Esophagus squamous epithelium (tissue), 5 donors: ENCODE data around the gene DOCK8. TPM values are rescaled to one million over a fixed set of nuclear protein-coding genes. Genes with fewer than 3 reads are reported as not detected.
A peak's percentile ranks its signal among the peaks of the same experiment; 100 is the strongest.
"Not testable (repeated sequence)": the region's sequence is repeated elsewhere in the genome, so short reads cannot be mapped to it uniquely, and the experiment has no call there.

Experiments
- DNase-seq: peaks from one replicate; lab custom pipeline; 2025; lab: John Stamatoyannopoulos, UW
- H3K27ac ChIP-seq, 4 donors: fragments of 200-600 bp; sonication (generic); one replicate each; pipeline ENCODE4 v1.5.1; 2016 to 2019; ENCODE audit warnings: mild to moderate bottlenecking in 1 of 4
- H3K27me3 ChIP-seq, 4 donors: fragments of 200-600 bp; sonication (generic); 1 replicate in 3 of 4; 2 replicates in 1 of 4; pipeline versions ENCODE4 v1.5.1 to v1.6.0; 2017 to 2021; ENCODE audit warnings: antibody characterized with exemption in 1 of 4
- H3K36me3 ChIP-seq, 3 donors: fragments of 200-600 bp; sonication (generic); one replicate each; pipeline ENCODE4 v1.5.1; 2016 to 2019
- H3K4me1 ChIP-seq, 3 donors: fragments of 200-600 bp; sonication (generic); one replicate each; pipeline ENCODE4 v1.5.1; 2017 to 2019
- H3K4me3 ChIP-seq, 4 donors: fragments of 200-600 bp; sonication (generic); 1 replicate in 3 of 4; 2 replicates in 1 of 4; pipeline ENCODE4 v1.5.1; 2016 to 2019; ENCODE audit warnings: mild to moderate bottlenecking in 2 of 4, moderate library complexity in 1 of 4
- H3K9me3 ChIP-seq, 3 donors: fragments of 200-600 bp; sonication (generic); one replicate each; pipeline ENCODE4 v1.5.1; 2016 to 2019
- CTCF ChIP-seq, 6 experiments: fragments of 450-650 bp in 4 of 6; fragments of 200-600 bp in 2 of 6; sonication (generic) in 2 of 6; IDR thresholded peaks; one replicate each; pipeline ENCODE4 v1.5.1; 2016 to 2019; ENCODE audit warnings: antibody characterized with exemption in 6 of 6, mild to moderate bottlenecking in 4 of 6, moderate library complexity in 4 of 6
- POLR2A ChIP-seq, 4 donors: fragments of 450-650 bp; IDR thresholded peaks; one replicate each; pipeline ENCODE4 v1.6.1; 2017; ENCODE audit warnings: antibody characterized with exemption in 4 of 4, mild to moderate bottlenecking in 4 of 4, moderate library complexity in 3 of 4
- WGBS, 2 donors: methylation state at CpG; one replicate each; pipeline ENCODE4 v1.1.5; 2018; 5-methylcytosine and 5-hydroxymethylcytosine counted together
- intact Hi-C: fragments of 100-400 bp; cut with DNase I; formaldehyde crosslinking; loops from one replicate; pipeline ENCODE4 v1.15.0; 2022
- total RNA-seq, 4 donors: library from RNA; depleted of rRNA; stranded (reverse); fragments of >200 nt; gene quantifications; one replicate each; pipeline ENCODE4 v1.1.0, GENCODE V29; 2016
- donor health status: DM: yes; HTN: yes; CAD: no.

DOCK8 gene
- total RNA-seq: 10 to 100 TPM in 3 of 4 donors, 1 to 10 TPM in 1; 6.9 to 21.6 (median 15.2) TPM

GRCh38 chr9:214648-215493, at the start of gene DOCK8:
Gene DOCK8, plus strand, starts transcription at chr9:214865. Its CDS starts 112 bp downstream, at chr9:214977.
- TF ChIP-seq POLR2A (IDR thresholded peaks at IDR 0.05): peak in 2 of 4 donors; percentile 37 to 67
- peak in 5 of 6 experiments; percentile 30 to 53 (median 39) for TF ChIP-seq CTCF (IDR thresholded peaks at IDR 0.05)
- Histone ChIP-seq H3K36me3 (no peaks in the 10 kb centered on the region), H3K4me1 (peaks cover 7 to 45% (median 14%) of the 10 kb centered on the region in 3 donors), H3K27ac (peak within 1 kb of the TSS; percentile 89 to 92 (median 89)), H3K4me3 (peak within 1 kb of the TSS; percentile 66 to 88 (median 70)), H3K27me3 (peaks cover 0 to 11% (median 0%) of the 10 kb centered on the region in 4 donors), H3K9me3 (no peaks in the 10 kb centered on the region)
- 0% methylated on average over 1 to 12 of the region's 103 CpGs for WGBS, 2 donors
- intact Hi-C loops: loop anchor here (10.0 kb wide), 1 partner anchor 90 kb away; no protein-coding TSS in a partner anchor
- DNase-seq: peak; percentile 46

- intact Hi-C loops, H3K27ac ChIP-seq, DNase-seq, H3K4me3 ChIP-seq, H3K9me3 ChIP-seq, H3K27me3 ChIP-seq, H3K4me1 ChIP-seq: not testable (repeated sequence)
- peaks cover 0 to 23% (median 0%) of the 10 kb centered on the region in 3 donors for H3K36me3 ChIP-seq
- no CpG with 5 or more reads among the region's 3 CpGs for WGBS, 2 donors
Observed at GRCh38 chr9:169757-170156, 44.9 kb upstream of the DOCK8 start.

DNA sequence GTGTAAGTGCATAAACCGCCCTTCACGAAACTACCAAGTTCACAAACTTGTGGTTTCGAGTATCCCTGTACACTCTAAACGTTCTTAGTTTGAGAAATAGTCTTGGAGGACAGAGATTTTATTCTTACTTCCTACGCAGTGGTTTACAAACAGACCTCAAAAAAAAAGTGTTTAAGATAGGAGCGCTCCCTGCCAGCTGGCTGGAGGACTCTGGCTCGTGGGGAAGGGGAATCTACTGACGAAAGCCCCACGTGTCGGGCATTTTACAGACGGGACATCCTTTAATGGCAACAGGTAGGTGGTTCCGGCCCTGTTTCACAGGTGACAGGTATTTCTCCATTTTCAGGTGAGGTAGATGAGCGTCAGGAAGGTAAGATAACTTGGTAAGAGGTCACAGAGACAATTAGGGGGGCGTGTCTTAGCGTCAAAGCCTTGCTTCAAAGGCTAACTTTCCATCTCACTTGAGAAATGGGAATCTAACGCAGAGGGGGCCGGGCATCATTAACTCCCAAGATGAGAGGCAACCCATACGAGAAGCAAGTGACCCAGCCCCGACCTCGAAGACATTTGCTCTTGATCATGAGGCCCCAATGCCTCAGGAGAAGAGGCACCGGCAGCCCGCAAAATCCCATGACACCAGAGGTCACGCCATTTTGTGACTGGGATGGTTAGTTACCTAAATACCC, 36.4 kb upstream of the DOCK8 start:
- H3K9me3 ChIP-seq, intact Hi-C loops, H3K4me1 ChIP-seq, H3K27me3 ChIP-seq, DNase-seq: not testable (repeated sequence)
- peaks cover 0 to 12% (median 0%) of the 10 kb centered on the region in 3 donors for H3K36me3 ChIP-seq
- 0 to 3% methylated on average over 7 to 12 of the region's 23 CpGs for WGBS, 2 donors
- H3K4me3 ChIP-seq: peak overlapping the region; percentile 30 to 53 (median 40)
- peak overlapping the region; percentile 58 to 82 (median 77) for H3K27ac ChIP-seq

GRCh38 chr9:178970-179383, 35.7 kb upstream of the DOCK8 start, which contains the start of gene ZNG1A:
Gene ZNG1A, minus strand, starts transcription at chr9:179056. Its CDS starts 87 bp downstream, at chr9:178969.
- WGBS, 2 donors: no CpG with 5 or more reads among the region's 32 CpGs
- H3K27me3 ChIP-seq, H3K36me3 ChIP-seq, H3K9me3 ChIP-seq, H3K4me1 ChIP-seq, intact Hi-C loops, DNase-seq: not testable (repeated sequence)
- H3K4me3 ChIP-seq: peak within 1 kb of the TSS; percentile 30 to 53 (median 40)
- H3K27ac ChIP-seq: peak within 1 kb of the TSS; percentile 58 to 82 (median 77)

DNA sequence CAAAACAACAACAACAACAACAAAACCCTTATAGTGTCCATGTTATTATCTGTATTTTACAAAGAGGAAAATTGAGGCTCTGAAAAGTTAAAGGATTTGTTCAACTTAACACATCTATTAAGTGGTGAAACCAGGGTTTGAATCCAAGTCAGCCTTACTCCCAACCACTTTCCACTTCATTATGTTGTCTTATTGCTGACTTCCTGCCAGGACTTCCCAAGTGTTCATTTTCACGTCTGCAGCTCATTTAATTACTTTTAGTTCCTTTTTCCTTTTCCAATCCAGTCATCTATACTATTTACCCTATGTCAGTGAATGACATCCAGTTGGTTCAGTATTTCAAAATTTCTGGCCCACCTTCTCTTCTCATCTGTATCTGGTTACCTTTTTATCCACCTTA, 15.1 kb upstream of the DOCK8 start:
- H3K27me3 ChIP-seq, H3K4me3 ChIP-seq, H3K36me3 ChIP-seq, DNase-seq, H3K4me1 ChIP-seq, intact Hi-C loops, H3K9me3 ChIP-seq, H3K27ac ChIP-seq: not testable (repeated sequence)
- WGBS, 2 donors: 60% methylated on average over 1 of the region's 1 CpG; no CpG with 5 or more reads in 1 of the 2 donors

GRCh38 chr9:206481-206880, 8.2 kb upstream of the DOCK8 start:
- no peaks in the 10 kb centered on the region for H3K36me3 ChIP-seq
- WGBS, 2 donors: 65 to 88% methylated on average over 1 of the region's 1 CpG
- peaks cover 0 to 3% (median 0%) of the 10 kb centered on the region in 3 donors for H3K4me1 ChIP-seq
- no peak for DNase-seq
- no peaks in the 10 kb centered on the region for H3K27me3 ChIP-seq
- no peaks in the 10 kb centered on the region for H3K9me3 ChIP-seq
- intact Hi-C loops: no loop called here
- TF ChIP-seq POLR2A (IDR thresholded peaks at IDR 0.05) (no peak), CTCF (IDR thresholded peaks at IDR 0.05) (no peak)
- H3K27ac ChIP-seq: no peak overlapping the region
- H3K4me3 ChIP-seq: no peak overlapping the region
